ENCODE measurements around the gene MYB.

The MYB gene

GRCh38 chr6:135209803-135210202 is 28.7 kb downstream of the MYB start:
- no peaks in the 10 kb centered on the region for H3K4me1 ChIP-seq (ENCODE audit: control insufficient read depth, insufficient read depth, low read length, unreplicated experiment)
- H2AFZ ChIP-seq (ENCODE audit: low read length, unreplicated experiment): no peak overlapping the region
- H3K27ac ChIP-seq (ENCODE audit: low read depth, low read length): no peak overlapping the region
- no peaks in the 10 kb centered on the region for H3K79me2 ChIP-seq (ENCODE audit: control insufficient read depth, insufficient read depth, low read length, unreplicated experiment)
- no peaks in the 10 kb centered on the region for H3K36me3 ChIP-seq (ENCODE audit: insufficient read depth, low read length)
- no peaks in the 10 kb centered on the region for H3K27me3 ChIP-seq (ENCODE audit: insufficient read depth, low read length)
- H3K4me3 ChIP-seq (ENCODE audit: low read depth, low read length): no peak overlapping the region

- H2AFZ ChIP-seq (ENCODE audit: low read length, unreplicated experiment): no peak overlapping the region
- H3K4me1 ChIP-seq (ENCODE audit: control insufficient read depth, insufficient read depth, low read length, unreplicated experiment): no peaks in the 10 kb centered on the region
- H3K79me2 ChIP-seq (ENCODE audit: control insufficient read depth, insufficient read depth, low read length, unreplicated experiment): no peaks in the 10 kb centered on the region
- no peak overlapping the region for H3K27ac ChIP-seq (ENCODE audit: low read depth, low read length)
- H3K27me3 ChIP-seq (ENCODE audit: insufficient read depth, low read length): no peaks in the 10 kb centered on the region
- no peaks in the 10 kb centered on the region for H3K36me3 ChIP-seq (ENCODE audit: insufficient read depth, low read length)
- H3K4me3 ChIP-seq (ENCODE audit: low read depth, low read length): no peak overlapping the region
Measured at GRCh38 chr6:135210632-135211305, 29.7 kb downstream of the MYB start.

GRCh38 chr6:135211306-135211702 is 30.2 kb downstream of the MYB start:
- Histone ChIP-seq H3K27ac (ENCODE audit: low read depth, low read length) (no peak overlapping the region), H2AFZ (ENCODE audit: low read length, unreplicated experiment) (no peak overlapping the region), H3K27me3 (ENCODE audit: insufficient read depth, low read length) (no peaks in the 10 kb centered on the region), H3K4me1 (ENCODE audit: control insufficient read depth, insufficient read depth, low read length, unreplicated experiment) (no peaks in the 10 kb centered on the region), H3K36me3 (ENCODE audit: insufficient read depth, low read length) (no peaks in the 10 kb centered on the region), H3K79me2 (ENCODE audit: control insufficient read depth, insufficient read depth, low read length, unreplicated experiment) (no peaks in the 10 kb centered on the region), H3K4me3 (ENCODE audit: low read depth, low read length) (no peak overlapping the region)

GRCh38 chr6:135212020-135212806 is 31.1 kb downstream of the MYB start:
- Histone ChIP-seq H3K36me3 (ENCODE audit: insufficient read depth, low read length) (no peaks in the 10 kb centered on the region), H2AFZ (ENCODE audit: low read length, unreplicated experiment) (no peak overlapping the region), H3K4me3 (ENCODE audit: low read depth, low read length) (no peak overlapping the region), H3K4me1 (ENCODE audit: control insufficient read depth, insufficient read depth, low read length, unreplicated experiment) (no peaks in the 10 kb centered on the region), H3K79me2 (ENCODE audit: control insufficient read depth, insufficient read depth, low read length, unreplicated experiment) (no peaks in the 10 kb centered on the region), H3K27ac (ENCODE audit: low read depth, low read length) (no peak overlapping the region), H3K27me3 (ENCODE audit: insufficient read depth, low read length) (no peaks in the 10 kb centered on the region)

DNA sequence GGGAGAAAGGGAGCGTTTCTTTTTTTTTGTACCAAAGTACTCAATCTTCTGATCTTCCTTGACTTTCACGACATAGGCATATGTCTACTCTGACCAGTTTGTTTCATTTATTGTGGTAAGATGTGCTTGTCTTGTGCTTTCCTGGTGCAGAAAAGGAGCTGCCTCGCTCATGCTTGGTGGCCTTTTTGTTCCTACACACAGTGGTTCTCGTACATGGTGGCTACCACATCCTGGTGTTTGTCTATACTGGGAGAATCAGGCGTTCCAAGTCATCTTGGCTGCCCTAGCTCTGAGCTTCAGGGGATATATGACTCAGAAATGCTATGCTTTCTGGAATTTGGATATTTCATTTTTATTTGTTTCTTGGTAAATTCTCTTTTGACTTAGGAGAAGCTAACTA is 31.8 kb downstream of the MYB start:
- Histone ChIP-seq H3K36me3 (ENCODE audit: insufficient read depth, low read length) (no peaks in the 10 kb centered on the region), H2AFZ (ENCODE audit: low read length, unreplicated experiment) (no peak overlapping the region), H3K4me3 (ENCODE audit: low read depth, low read length) (no peak overlapping the region), H3K27ac (ENCODE audit: low read depth, low read length) (no peak overlapping the region), H3K4me1 (ENCODE audit: control insufficient read depth, insufficient read depth, low read length, unreplicated experiment) (no peaks in the 10 kb centered on the region), H3K79me2 (ENCODE audit: control insufficient read depth, insufficient read depth, low read length, unreplicated experiment) (no peaks in the 10 kb centered on the region), H3K27me3 (ENCODE audit: insufficient read depth, low read length) (no peaks in the 10 kb centered on the region)

DNA sequence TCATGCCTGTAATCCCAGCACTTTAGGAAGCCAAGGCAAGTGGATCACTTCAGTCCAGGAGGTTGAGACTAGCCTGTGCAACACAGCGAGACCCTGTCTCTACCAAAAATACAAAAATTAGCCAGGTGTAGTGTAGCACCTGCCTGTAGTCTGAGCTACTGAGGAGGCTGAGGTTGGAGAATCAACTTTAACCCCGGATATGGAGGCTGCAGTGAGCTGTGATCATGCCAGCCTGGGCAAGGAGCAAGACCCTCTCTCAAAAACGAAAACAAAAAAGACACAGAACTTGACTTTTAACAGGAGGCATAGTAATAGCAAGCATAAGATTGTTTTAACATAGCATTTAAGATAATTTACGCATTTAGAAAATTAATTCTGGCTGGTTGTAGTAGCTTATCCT is 32.5 kb downstream of the MYB start:
- Histone ChIP-seq H3K36me3 (ENCODE audit: insufficient read depth, low read length) (no peaks in the 10 kb centered on the region), H3K27ac (ENCODE audit: low read depth, low read length) (no peak overlapping the region), H2AFZ (ENCODE audit: low read length, unreplicated experiment) (no peak overlapping the region), H3K4me3 (ENCODE audit: low read depth, low read length) (no peak overlapping the region), H3K79me2 (ENCODE audit: control insufficient read depth, insufficient read depth, low read length, unreplicated experiment) (no peaks in the 10 kb centered on the region), H3K4me1 (ENCODE audit: control insufficient read depth, insufficient read depth, low read length, unreplicated experiment) (no peaks in the 10 kb centered on the region), H3K27me3 (ENCODE audit: insufficient read depth, low read length) (no peaks in the 10 kb centered on the region)

- no peaks in the 10 kb centered on the region for H3K4me1 ChIP-seq (ENCODE audit: control insufficient read depth, insufficient read depth, low read length, unreplicated experiment)
- no peaks in the 10 kb centered on the region for H3K27me3 ChIP-seq (ENCODE audit: insufficient read depth, low read length)
- no peak overlapping the region for H2AFZ ChIP-seq (ENCODE audit: low read length, unreplicated experiment)
- no peaks in the 10 kb centered on the region for H3K79me2 ChIP-seq (ENCODE audit: control insufficient read depth, insufficient read depth, low read length, unreplicated experiment)
- no peak overlapping the region for H3K4me3 ChIP-seq (ENCODE audit: low read depth, low read length)
- no peak overlapping the region for H3K27ac ChIP-seq (ENCODE audit: low read depth, low read length)
- no peaks in the 10 kb centered on the region for H3K36me3 ChIP-seq (ENCODE audit: insufficient read depth, low read length)
Measured at GRCh38 chr6:135215160-135215559, 34.1 kb downstream of the MYB start.

GRCh38 chr6:135215563-135215962 is 34.5 kb downstream of the MYB start:
- no peak overlapping the region for H2AFZ ChIP-seq (ENCODE audit: low read length, unreplicated experiment)

GRCh38 chr6:135217663-135218062 is 36.6 kb downstream of the MYB start:
- Histone ChIP-seq H3K36me3 (ENCODE audit: insufficient read depth, low read length) (no peaks in the 10 kb centered on the region), H3K27ac (ENCODE audit: low read depth, low read length) (no peak overlapping the region)

More at GRCh38 chr6:135215563-135215962, 34.5 kb downstream of the MYB start:
- H3K36me3 ChIP-seq (ENCODE audit: insufficient read depth, low read length): no peaks in the 10 kb centered on the region
- no peaks in the 10 kb centered on the region for H3K27me3 ChIP-seq (ENCODE audit: insufficient read depth, low read length)
- H3K4me1 ChIP-seq (ENCODE audit: control insufficient read depth, insufficient read depth, low read length, unreplicated experiment): no peaks in the 10 kb centered on the region
- no peak overlapping the region for H3K4me3 ChIP-seq (ENCODE audit: low read depth, low read length)
- no peaks in the 10 kb centered on the region for H3K79me2 ChIP-seq (ENCODE audit: control insufficient read depth, insufficient read depth, low read length, unreplicated experiment)
- H3K27ac ChIP-seq (ENCODE audit: low read depth, low read length): no peak overlapping the region

DNA sequence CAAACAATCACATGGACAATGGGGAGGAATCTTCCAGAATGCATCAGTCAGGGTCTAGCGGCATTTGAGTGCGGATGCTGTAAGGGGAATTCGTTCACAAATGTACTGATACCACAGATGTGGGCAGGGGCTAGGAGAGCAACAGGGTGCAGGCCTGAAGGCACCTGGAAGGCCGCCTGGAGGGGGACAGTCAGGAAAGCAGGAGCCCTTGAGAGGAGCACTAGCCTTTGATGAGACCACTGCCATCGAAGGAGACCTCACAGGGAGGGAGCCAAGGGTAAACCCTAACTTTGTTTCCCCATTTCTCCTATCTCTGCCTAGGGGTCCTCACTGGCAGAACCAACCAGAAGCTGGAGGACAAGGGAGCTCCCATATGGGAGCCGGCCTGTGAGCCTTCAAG is 38.2 kb downstream of the MYB start:
- Histone ChIP-seq H3K79me2 (ENCODE audit: control insufficient read depth, insufficient read depth, low read length, unreplicated experiment) (no peaks in the 10 kb centered on the region), H3K36me3 (ENCODE audit: insufficient read depth, low read length) (no peaks in the 10 kb centered on the region), H3K27me3 (ENCODE audit: insufficient read depth, low read length) (no peaks in the 10 kb centered on the region), H2AFZ (ENCODE audit: low read length, unreplicated experiment) (no peak overlapping the region), H3K27ac (ENCODE audit: low read depth, low read length) (no peak overlapping the region), H3K4me1 (ENCODE audit: control insufficient read depth, insufficient read depth, low read length, unreplicated experiment) (no peaks in the 10 kb centered on the region), H3K4me3 (ENCODE audit: low read depth, low read length) (no peak overlapping the region)

More at GRCh38 chr6:135217663-135218062, 36.6 kb downstream of the MYB start:
- Histone ChIP-seq H3K4me1 (ENCODE audit: control insufficient read depth, insufficient read depth, low read length, unreplicated experiment) (no peaks in the 10 kb centered on the region), H2AFZ (ENCODE audit: low read length, unreplicated experiment) (no peak overlapping the region), H3K79me2 (ENCODE audit: control insufficient read depth, insufficient read depth, low read length, unreplicated experiment) (no peaks in the 10 kb centered on the region), H3K4me3 (ENCODE audit: low read depth, low read length) (no peak overlapping the region), H3K27me3 (ENCODE audit: insufficient read depth, low read length) (no peaks in the 10 kb centered on the region)

DNA sequence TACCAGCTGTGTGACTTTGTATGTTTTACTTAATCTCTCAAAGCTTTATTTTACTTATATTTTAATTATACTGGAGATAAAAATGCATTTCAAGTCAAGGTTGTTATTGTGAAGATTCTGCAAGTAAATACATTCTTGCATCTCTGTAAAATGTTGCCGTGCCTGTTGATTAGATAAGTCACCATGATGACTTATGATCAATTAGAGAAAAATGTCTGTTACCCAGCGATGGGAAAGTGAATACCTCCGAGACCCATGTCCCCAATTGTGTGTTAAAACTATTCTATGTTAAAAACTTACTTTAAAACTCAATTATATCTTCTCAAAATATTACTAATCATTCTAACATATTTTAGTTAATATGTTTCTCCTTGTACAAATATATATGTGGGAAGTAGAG is 39.9 kb downstream of the MYB start:
- Histone ChIP-seq H3K36me3 (ENCODE audit: insufficient read depth, low read length) (no peaks in the 10 kb centered on the region), H3K27me3 (ENCODE audit: insufficient read depth, low read length) (no peaks in the 10 kb centered on the region), H3K79me2 (ENCODE audit: control insufficient read depth, insufficient read depth, low read length, unreplicated experiment) (no peaks in the 10 kb centered on the region), H3K4me3 (ENCODE audit: low read depth, low read length) (no peak overlapping the region), H2AFZ (ENCODE audit: low read length, unreplicated experiment) (no peak overlapping the region), H3K27ac (ENCODE audit: low read depth, low read length) (no peak overlapping the region), H3K4me1 (ENCODE audit: control insufficient read depth, insufficient read depth, low read length, unreplicated experiment) (no peaks in the 10 kb centered on the region)
